Stimulated activated CD4-positive, alpha-beta T cell treated with anti-CD3 and anti-CD28 coated beads, TNF-alpha, amount 100 ng/mL, for 48 hours (primary cell): ENCODE data around the gene MSL2.
A peak's percentile ranks its signal among the peaks of the same experiment; 100 is the strongest.
"Not testable (repeated sequence)": the region's sequence is repeated elsewhere in the genome, so short reads cannot be mapped to it uniquely, and the experiment has no call there.

Experiments
- DNase-seq, 3 donors: peaks; one replicate each; pipeline ENCODE4 v3.0.0-alpha.2; 2020; ENCODE audit warnings: low read depth in 3 of 3

Gene MSL2, protein sequence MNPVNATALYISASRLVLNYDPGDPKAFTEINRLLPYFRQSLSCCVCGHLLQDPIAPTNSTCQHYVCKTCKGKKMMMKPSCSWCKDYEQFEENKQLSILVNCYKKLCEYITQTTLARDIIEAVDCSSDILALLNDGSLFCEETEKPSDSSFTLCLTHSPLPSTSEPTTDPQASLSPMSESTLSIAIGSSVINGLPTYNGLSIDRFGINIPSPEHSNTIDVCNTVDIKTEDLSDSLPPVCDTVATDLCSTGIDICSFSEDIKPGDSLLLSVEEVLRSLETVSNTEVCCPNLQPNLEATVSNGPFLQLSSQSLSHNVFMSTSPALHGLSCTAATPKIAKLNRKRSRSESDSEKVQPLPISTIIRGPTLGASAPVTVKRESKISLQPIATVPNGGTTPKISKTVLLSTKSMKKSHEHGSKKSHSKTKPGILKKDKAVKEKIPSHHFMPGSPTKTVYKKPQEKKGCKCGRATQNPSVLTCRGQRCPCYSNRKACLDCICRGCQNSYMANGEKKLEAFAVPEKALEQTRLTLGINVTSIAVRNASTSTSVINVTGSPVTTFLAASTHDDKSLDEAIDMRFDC

DNA sequence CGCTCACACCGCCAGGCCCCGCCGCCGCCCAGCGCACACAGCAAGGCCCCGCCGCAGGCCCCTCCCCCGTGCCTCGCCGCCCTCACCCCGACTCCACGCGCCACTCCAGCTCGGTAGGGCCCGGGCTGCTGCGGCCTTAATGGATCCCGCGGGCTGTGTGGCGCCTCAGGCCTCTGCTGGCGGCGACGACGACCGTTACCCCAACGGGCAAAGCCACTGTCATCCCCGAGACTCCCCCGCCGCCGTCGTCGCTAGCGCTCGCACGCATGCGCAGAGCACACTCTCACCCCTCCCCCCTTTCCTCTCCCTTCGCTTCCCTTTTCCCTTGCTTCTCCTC is at the start of gene MSL2:
Gene MSL2 (minus strand): TSS at position 272 of the 337 bp plus-strand sequence. CDS start 1,222 bp downstream, outside the sequence.
- DNase-seq: no peak

DNA sequence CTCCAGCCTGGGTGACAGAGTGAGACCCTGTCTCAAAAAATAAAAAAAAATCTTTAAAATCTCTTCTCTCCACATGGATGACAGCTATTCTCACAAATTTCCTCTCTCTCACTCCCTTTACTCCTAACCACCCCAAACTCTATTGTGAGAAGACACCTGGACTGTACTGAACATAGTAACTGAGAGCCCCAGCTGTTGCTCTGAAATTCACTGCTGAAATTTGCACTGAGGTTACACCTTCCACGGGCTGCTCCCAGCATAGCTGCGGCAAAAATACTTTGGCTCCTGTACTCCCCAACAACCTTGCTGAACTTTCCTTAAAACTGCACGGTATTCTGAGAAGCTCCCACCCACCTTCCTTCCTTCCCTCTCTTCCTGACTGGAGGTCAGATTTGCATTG is 49.6 kb upstream of the MSL2 start:
- DNase-seq: no peak

DNA sequence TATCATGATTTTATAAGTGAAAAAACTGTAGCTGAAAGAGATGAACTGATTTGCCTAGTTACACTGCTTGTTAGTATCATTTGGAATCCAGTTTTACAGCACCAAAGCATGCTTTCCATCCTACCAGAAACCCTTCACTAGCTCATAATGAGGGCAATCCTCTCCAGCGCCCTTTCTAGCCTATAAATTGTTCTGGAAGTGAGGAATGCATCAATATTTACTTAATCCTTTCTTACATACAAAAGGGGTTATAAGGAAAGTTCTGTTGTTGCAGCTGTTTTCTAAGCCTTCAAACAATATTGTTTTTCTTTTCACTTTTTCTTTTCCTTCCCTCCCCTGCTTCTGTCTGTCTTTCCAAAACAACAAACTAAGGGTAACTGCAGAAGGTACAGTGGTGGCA is 43.0 kb upstream of the MSL2 start:
- no peak for DNase-seq

DNA sequence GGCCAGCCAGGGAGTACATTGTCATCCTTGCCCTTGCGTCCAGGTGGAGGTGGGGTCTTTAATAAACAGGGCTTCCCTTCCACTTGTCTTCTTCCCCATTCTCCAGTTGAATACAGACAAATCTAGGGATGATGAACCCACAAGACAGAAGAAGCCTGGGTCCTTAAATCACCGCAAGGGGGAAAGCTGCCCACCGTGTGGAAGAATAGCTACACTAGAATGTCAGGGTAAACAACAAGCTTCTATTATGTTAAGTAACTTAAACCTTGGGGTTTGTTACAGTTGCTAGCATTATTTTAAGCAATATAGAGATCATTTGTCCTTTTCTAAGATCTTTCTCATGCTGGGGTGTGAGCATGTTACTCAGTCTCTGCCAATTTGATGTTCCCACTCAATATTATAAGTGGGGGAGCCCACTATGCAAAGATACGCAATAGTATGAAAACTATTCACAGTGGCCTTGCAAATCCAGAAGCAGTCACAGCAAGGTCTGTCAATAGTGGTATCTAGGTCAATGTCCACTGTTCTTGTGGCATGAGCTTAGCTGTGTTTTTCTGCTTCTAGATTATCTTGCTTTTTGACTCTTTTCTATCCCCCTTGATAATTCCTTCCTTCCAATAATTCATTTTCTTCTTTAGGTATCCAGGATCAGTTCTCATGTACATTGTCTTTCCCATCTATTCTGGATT is 42.0 kb upstream of the MSL2 start:
- no peak for DNase-seq

DNA sequence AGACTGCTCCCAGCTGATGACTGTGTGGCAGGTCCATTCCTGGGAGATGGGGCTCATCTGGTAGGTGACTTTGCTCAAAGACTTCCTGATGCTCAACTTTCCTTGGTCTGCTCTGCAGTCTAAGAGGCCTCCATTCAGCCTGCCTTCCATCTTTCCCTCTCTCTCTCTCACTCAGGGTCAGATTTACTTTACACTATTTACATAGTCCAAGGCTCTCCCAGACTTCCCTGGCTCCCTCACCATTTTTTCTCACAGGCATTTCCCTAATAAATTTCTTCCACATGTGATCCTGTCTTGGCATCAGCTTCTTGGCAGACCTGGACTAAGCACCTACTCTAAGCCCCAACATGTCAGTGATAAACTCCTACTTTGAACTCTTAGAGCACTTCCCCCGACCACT is 41.0 kb upstream of the MSL2 start:
- no peak for DNase-seq

DNA sequence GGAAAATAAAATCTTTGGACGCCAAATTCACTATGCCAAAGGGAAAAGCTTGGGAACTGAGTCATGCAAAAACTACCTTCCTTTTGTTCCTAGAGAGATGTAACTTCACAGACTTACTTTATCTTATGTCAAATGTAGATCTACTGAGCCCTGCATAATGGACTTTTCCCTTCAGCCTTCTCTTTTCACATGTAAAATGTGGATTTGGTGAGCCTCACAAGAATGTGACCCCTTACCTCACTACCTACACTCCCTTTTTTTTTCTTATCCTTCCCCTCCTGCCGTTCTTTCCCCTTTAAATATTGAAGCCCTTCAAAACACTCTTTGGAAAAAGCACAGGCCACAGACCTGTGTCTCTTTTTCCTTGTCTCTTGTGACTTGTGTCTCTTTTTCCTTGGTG is 40.0 kb upstream of the MSL2 start:
- DNase-seq: no peak

DNA sequence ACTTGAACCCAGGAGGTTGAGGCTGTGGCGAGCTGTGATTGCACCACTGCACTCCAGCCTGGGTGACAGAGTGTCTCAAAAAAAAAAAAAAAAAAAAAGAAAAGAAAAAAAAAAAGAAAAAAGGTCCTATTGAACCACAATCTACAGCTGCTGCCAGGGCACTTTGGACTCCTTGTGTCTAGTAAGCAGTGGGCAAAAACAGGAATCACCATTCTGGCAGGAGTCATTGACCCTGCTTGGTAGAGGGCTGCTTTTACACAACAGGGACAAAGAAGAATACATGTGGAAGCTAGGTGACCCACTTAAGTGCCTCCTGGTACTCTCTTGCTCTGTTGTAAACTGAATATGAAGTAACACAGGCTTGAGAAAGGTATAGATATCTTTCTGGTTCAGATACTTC is 39.4 kb upstream of the MSL2 start:
- no peak for DNase-seq

DNA sequence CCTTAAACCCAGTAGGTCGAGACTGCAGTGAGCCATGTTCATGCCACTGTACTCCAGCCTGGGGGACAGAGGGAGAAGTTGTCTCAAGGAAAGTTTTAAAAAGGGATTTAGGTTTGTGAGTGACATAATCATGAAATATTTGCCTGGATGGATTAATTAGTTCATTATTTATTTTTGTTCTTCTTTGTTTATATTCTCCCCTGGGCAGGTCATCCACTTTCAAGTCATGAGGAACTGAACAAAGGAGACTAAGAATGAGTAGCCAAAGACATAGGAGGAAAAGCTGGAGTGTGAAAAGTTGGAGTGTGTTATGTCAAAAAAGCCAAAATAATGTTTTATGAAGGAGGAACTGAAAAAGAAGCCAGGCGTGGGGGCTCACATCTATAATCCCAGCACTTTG is 36.3 kb upstream of the MSL2 start:
- DNase-seq: no peak

DNA sequence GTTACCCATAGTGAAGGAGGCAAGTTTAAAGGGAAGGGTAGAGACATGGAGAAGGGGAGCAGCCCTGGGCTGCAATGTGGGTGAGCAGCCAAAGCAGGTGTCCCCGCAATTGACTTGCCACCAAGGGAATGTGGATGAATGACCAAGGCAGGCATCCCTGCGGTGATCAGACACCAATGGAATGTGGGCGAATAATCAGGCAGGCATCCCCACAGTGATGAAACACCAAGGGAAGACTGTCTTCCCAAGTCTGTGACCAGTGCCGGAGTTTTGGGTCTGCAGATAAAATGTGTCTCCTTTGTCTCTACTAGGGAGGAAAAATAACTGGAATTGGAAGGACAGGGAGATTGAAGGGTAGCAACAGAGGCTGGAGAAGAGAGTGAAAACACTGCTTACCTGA is 26.6 kb upstream of the MSL2 start:
- DNase-seq: not testable (repeated sequence)

DNA sequence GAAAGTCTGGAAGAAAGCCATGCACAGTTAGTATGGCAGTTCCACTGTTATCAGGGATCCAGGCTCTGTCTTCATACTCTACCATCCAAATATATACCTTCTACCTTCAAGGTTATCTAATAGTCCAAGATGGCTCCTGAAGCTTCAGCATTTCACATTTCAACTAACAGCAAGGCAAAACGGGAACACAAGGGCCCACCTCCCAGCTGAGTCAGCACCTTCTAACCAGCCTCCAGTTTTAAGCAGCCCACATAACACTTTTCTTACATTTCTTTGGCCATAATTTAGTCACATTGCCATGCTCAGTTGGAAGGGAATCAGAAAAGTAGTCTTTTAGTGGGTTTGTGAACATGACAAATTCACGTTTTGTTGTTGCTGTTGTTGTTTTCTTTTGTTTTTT is 15.4 kb upstream of the MSL2 start:
- no peak for DNase-seq

DNA sequence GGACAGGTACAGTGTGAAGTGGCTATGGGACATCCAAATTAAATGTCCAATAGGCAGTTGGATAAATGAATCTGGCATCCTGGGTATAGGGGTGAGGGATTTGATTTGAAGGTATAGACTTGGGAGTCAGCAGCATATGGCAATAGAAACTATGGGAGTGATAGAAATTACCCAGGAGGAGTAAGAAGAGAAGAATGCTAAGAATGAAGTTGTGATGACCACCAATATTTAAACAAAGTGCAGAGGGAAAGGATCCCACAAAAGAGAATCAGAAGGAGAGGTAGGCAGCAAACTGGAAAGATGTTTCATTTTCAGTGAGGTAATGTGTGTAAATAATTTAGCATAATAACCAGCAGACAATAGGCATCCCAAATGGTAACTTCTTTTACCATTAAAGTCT is 13.8 kb upstream of the MSL2 start:
- no peak for DNase-seq

DNA sequence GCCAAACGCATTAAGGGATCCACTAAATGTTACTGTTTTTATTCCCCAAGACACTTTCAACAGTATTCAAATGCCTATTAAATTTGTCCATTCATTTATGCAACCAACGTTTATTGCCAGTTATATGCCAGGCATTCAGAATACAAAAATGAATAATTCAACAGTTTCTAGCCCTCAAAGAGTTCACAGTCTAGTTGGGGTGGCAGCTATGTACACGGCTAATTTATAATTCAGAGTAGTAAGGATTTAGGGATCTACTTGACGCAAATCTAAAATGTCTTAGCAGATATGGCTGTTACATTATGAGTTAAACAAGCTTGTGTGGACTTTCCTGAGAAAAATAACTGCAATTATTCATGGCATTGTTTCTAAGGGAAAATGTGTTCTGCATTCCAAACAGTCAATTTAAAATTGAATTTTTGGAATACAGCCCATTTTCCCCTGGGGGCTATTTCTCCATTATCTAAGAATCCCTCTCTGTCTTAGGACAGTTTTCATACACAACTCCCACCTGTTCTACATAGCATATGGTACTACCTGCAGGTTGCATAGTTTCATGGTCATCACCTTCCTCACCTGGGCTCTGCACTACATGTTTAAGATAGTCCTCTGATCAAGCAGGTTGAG is 11.5 kb upstream of the MSL2 start:
- no peak for DNase-seq

DNA sequence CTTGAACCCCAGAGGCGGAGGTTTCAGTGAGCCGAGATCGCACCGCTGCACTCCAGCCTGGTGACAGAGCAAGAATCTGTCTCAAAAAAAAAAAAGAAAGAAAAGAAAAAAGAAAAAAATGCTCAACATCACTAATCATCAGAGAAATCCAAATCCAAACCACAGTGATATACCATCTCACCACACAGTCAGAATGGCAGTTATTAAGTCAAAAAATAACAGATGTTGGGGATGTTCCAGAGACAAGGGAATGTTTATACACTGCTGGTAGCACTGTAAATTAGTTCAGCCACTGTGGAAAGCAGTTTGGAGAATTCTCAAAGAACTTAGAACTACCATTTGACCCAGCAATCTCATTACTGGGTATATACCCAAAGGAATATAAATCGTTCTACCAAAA is 3.1 kb upstream of the MSL2 start:
- DNase-seq: not testable (repeated sequence)

DNA sequence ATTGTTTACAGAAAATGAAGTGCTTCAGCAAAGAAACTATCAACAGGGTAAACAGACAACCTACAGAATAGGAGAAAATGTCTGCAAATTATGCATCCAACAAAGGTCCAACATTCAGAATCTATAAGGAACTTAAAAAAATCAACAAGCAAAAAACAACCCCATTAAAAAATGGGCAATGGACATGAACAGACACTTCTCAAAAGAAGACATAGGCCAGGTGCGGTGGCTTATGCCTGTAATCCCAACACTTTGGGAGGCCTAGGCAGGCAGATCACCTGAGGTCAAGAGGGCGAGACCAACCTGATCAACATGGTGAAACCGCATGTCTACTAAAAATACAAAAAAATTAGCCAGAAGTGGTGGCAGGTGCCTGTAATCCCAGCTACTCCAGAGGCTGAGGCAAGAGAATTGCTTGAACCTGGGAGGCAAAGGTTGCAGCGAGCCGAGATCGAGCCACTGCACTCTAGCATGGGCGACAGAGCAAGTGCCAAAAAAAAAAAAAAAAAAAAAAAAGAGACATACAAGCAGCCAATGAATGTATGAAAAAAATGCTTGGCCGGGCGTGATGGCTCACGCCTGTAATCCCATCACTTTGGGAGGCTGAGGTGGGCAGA is 2.4 kb upstream of the MSL2 start:
- not testable (repeated sequence) for DNase-seq

DNA sequence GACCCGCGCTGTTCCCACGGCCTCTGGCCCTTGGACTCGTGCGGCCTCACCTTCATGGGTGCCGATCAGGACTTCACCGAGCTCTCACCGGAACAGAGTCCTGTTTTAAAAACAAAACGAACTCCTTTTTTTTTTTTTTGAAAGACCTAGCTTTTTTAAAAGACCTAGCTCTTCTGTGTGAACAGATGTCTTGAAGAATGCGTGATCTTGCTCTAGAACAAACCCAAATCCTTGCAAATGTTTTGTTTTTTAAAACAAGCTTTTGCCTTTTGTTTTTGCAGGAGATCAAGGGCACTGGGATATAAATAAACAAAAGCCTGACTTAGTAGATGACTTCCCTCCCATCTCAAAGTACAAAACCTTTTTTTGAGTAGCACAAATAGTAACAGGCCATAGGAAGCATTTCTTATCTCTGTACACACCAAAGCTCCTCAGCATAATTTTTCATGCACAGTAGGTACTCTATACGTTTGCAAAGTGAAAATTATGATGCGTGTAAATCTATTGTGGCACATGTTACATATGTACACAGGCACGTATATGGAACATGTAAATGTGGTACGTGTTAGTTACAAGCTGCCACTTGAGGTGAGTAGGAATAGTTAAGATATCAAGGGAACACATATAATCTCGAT is 1.1 kb upstream of the MSL2 start:
- no peak for DNase-seq

DNA sequence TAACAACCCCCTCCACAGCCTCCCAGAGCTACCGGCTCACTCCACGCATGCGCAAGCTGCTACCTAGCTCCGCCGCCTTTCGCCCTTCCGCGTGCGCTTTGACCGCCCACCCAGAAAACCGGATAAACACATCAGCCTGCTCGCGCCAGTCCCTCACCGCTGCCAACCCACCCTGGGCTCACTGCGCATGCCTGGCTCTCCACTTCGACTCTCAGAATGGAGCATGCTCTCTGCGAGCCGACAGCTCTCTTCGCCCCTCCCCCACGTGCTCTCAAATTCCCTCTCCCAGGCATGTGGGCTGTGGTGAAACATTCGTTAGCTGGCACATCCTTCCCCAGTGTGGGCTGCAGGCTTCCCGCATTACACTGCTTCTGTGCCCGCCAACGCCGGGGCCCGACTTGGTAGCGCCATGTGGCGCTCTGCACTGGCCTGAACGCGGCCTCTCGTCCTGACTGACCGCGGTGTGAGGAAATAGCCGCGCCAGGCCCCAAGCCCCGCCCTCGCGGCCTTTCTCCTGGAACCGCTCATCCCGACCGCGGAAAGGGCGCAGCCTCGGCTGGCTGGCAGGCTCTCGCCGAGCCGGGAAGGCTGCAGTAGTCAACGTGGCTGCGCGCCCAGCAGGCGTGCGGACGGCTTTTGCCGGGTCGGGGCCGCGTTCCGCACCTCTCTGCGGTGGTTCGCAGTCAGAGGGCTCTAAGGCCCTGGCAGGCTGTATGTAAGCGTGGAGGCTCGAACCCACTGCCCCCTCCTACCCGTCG is 445 bp upstream of the MSL2 start:
- DNase-seq: peak; percentile 99 to 100 (median 99)

DNA sequence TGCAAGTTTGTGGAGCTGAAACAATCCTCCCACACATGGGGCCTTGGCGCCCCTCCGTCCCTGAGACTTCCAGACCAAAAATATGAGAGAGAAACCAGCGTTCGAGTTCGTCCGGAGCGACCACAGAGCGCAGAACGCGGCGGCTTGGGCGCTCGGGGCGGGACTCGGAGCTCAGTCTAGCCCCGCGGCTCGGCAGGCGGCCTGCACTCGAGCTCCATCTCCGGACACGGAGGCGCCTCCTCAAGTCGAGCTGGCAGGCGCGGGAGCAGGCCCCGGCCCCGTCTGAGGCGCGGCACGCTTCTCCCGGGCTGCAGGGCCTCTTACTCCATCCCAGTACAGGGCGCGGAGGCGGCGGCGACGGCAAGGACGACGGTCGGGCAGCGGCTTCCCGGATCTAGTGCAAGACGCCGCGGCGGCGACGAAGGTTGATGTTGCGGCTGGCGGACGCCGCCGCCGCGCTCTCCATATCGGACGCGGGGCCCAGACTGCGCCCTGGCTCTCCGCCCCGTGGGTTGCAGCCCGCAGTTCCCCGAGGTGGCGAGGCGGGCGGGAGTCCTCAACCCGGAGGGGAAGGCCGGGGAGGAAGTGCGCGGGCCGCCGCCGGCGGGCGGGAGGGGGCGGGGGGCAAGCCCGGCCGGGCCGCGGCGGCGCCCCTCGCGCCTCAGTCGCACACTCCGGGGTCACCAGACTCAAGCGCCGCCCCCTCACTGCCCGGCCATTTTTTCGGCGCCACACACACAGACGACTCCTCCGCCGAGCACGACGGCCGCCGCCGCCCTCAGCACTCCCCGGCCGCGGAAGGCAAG is 674 bp downstream of the MSL2 start:
- peak; percentile 48 to 61 (median 55) for DNase-seq

DNA sequence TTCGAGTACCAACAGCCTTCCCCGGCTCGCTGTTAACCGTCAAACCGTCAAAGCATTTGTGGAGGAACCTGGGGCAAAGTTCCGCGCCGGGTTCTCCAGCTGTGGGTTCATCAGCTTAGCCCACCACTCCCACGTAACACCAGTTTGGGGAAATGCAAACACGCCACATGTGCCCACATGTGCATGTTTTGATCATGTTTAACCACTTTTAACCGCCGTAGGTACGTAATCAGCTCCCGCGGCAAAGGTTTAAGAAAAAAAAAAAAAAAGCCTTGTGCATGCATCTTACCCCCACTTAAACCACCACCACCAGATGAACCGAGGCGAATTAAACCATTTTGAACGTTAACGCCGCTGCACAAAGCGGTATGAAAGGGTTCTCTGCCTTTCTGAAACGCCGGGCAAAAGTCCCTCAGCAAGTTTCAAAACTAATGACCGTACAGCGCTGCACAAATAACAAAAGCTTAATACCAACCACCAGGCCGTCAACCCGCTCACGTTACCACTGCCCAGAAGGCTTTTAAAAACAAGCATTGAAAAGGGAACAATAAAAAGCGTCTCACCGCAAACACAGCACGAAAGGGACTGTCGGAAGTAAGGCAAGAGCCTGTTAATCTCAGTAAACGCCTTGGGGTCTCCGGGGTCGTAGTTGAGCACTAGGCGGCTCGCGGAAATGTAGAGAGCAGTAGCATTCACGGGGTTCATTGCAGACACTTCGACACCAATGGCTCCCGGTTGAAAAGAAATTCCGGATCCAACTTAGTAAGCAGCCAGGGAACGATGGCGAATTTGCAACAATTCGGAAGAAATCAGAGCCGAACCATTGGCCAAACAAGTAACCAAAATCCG is 1.5 kb downstream of the MSL2 start:
- peak; percentile 31 to 54 (median 31) for DNase-seq
